Loucy (cell line): ENCODE results near the gene TBC1D2.

Source experiments
- H2AFZ ChIP-seq: fragments of 200-600 bp; sonication (generic); 2 replicates; pipeline ENCODE4 v1.6.0; 2016; ENCODE audit warnings: antibody characterized with exemption, mild to moderate bottlenecking, low read length, moderate library complexity
- H3F3A ChIP-seq: fragments of 200-600 bp; 2 replicates; pipeline ENCODE4 v1.6.0; 2016; ENCODE audit warnings: antibody characterized with exemption, low read depth, mild to moderate bottlenecking
- H3K27me3 ChIP-seq: fragments of 200-600 bp; sonication (generic); 2 replicates; pipeline ENCODE4 v1.6.1; 2014; ENCODE audit warnings: low read length, mild to moderate bottlenecking; ENCODE audit not compliant: insufficient read depth, poor library complexity, severe bottlenecking
- H3K36me3 ChIP-seq: fragments of 200-600 bp; sonication (generic); 2 replicates; pipeline ENCODE4 v1.6.1; 2016; ENCODE audit warnings: low read length; ENCODE audit not compliant: insufficient read depth
- H3K4me1 ChIP-seq: fragments of 200-600 bp; sonication (generic); 2 replicates; pipeline ENCODE4 v1.5.1; 2014; ENCODE audit warnings: low read length, mild to moderate bottlenecking; ENCODE audit not compliant: insufficient read depth, poor library complexity, severe bottlenecking
- H3K4me2 ChIP-seq: fragments of 200-600 bp; sonication (generic); 2 replicates; pipeline ENCODE4 v1.6.0; 2014; ENCODE audit warnings: antibody characterized with exemption, low read length, low read depth, mild to moderate bottlenecking; ENCODE audit not compliant: poor library complexity, severe bottlenecking
- H3K4me3 ChIP-seq: fragments of 200-600 bp; sonication (generic); 2 replicates; pipeline ENCODE4 v1.5.1; 2014; ENCODE audit warnings: low read length, mild to moderate bottlenecking, mixed read lengths; ENCODE audit not compliant: poor library complexity, severe bottlenecking
- H3K79me2 ChIP-seq: fragments of 200-600 bp; sonication (generic); 2 replicates; pipeline ENCODE4 v1.6.1; 2014; ENCODE audit warnings: low read length; ENCODE audit not compliant: insufficient read depth
- H3K9ac ChIP-seq: fragments of 200-600 bp; sonication (generic); 2 replicates; pipeline ENCODE4 v1.6.0; 2014; ENCODE audit warnings: mild to moderate bottlenecking, low read depth, low read length, moderate library complexity; ENCODE audit not compliant: poor library complexity, severe bottlenecking
- H3K9me2 ChIP-seq: fragments of 200-600 bp; sonication (generic); replicated peaks from 2 replicates; pipeline ENCODE4 v1.6.1; 2016; ENCODE audit warnings: low read depth, low read length, mixed read lengths
- H3K9me3 ChIP-seq: fragments of 200-600 bp; sonication (generic); 2 replicates; pipeline ENCODE4 v1.6.1; 2014; ENCODE audit warnings: mild to moderate bottlenecking, antibody characterized with exemption, low read length, low read depth; ENCODE audit not compliant: insufficient read depth
- H4K20me1 ChIP-seq: fragments of 200-600 bp; sonication (generic); 2 replicates; pipeline ENCODE4 v1.6.0; 2014; ENCODE audit warnings: antibody characterized with exemption, low read length, mild to moderate bottlenecking; ENCODE audit not compliant: insufficient read depth, poor library complexity, severe bottlenecking
- EZH2phosphoT487 ChIP-seq: fragments of 200-600 bp; IDR thresholded peaks from 2 replicates; pipeline ENCODE4 v1.6.1; 2018; ENCODE audit warnings: antibody characterized with exemption, mild to moderate bottlenecking, moderate library complexity, borderline replicate concordance
- TF ChIP-seq, protein P1 (sequence below): fragments of 200-600 bp; sonication (generic); conservative IDR thresholded peaks from 2 replicates; pipeline ENCODE4 v1.5.1; 2014; ENCODE audit warnings: mild to moderate bottlenecking, antibody characterized with exemption, low read length

TBC1D2 gene

DNA sequence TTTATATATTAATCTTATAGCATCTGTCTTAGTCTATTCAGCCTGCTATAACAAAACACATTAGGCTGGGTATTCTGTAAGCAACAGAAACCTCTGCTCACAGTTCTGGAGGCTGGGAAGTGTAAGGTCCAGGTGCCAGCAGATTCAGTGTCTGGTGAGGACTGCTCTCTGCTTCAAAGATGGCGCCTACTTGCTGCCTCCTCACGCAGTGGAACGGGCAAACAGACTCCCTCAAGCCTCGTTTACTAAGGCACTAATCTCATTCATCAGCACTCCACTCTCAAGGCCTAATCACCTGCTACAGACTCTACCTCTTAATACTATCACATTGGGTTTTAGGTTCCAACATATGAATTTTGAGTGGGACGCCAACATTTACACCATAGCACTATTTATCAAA, 5.2 kb upstream of the TBC1D2 start:
- H3K9ac ChIP-seq, result no peak overlapping the region
- no peaks in the 10 kb centered on the region for H3K9me2 ChIP-seq
- no peaks in the 10 kb centered on the region for H3F3A ChIP-seq
- no peak overlapping the region for H2AFZ ChIP-seq
- no peaks in the 10 kb centered on the region for H3K9me3 ChIP-seq
- H3K4me2 ChIP-seq, result no peak overlapping the region
- H3K4me3 ChIP-seq, result no peak overlapping the region
- no peak for TF ChIP-seq EZH2phosphoT487
- TF ChIP-seq, protein P1, sequence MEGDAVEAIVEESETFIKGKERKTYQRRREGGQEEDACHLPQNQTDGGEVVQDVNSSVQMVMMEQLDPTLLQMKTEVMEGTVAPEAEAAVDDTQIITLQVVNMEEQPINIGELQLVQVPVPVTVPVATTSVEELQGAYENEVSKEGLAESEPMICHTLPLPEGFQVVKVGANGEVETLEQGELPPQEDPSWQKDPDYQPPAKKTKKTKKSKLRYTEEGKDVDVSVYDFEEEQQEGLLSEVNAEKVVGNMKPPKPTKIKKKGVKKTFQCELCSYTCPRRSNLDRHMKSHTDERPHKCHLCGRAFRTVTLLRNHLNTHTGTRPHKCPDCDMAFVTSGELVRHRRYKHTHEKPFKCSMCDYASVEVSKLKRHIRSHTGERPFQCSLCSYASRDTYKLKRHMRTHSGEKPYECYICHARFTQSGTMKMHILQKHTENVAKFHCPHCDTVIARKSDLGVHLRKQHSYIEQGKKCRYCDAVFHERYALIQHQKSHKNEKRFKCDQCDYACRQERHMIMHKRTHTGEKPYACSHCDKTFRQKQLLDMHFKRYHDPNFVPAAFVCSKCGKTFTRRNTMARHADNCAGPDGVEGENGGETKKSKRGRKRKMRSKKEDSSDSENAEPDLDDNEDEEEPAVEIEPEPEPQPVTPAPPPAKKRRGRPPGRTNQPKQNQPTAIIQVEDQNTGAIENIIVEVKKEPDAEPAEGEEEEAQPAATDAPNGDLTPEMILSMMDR, result no peak
- no peaks in the 10 kb centered on the region for H3K79me2 ChIP-seq
- no peaks in the 10 kb centered on the region for H3K4me1 ChIP-seq
- no peaks in the 10 kb centered on the region for H3K27me3 ChIP-seq
- H3K36me3 ChIP-seq, result no peaks in the 10 kb centered on the region
- H4K20me1 ChIP-seq, result no peaks in the 10 kb centered on the region

DNA sequence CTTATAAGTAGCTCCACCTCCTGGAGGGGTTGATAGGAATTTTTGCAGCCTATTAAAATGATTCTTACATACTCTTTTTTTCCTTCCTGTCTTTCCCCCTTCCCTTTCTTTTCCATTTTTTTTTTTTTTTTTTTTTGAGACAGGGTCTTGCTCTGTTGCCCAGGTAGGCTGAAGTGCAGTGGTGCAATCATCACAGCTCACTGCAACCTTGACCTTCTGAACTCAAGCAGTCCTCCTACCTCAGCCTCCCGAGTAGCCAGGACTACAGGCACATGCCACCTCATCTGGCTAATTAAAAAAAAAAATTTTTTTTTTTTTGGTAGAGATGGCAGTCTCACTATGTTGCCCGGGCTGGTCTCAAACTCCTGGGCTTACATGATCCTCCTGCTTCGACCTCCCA, 4.3 kb upstream of the TBC1D2 start:
- Histone ChIP-seq H3K9me2 (no peaks in the 10 kb centered on the region), H3K9ac (no peak overlapping the region), H3K9me3 (no peaks in the 10 kb centered on the region), H3K4me2 (no peak overlapping the region), H3K4me1 (peaks cover 4% of the 10 kb centered on the region), H3K79me2 (no peaks in the 10 kb centered on the region), H3F3A (no peaks in the 10 kb centered on the region), H4K20me1 (no peaks in the 10 kb centered on the region), H3K27me3 (no peaks in the 10 kb centered on the region), H2AFZ (no peak overlapping the region), H3K36me3 (no peaks in the 10 kb centered on the region), H3K4me3 (no peak overlapping the region)
- TF ChIP-seq, protein P1, result 0 out of 2 replicates have a peak, but pooled peaks have one; percentile 21
- TF ChIP-seq EZH2phosphoT487, result no peak

DNA sequence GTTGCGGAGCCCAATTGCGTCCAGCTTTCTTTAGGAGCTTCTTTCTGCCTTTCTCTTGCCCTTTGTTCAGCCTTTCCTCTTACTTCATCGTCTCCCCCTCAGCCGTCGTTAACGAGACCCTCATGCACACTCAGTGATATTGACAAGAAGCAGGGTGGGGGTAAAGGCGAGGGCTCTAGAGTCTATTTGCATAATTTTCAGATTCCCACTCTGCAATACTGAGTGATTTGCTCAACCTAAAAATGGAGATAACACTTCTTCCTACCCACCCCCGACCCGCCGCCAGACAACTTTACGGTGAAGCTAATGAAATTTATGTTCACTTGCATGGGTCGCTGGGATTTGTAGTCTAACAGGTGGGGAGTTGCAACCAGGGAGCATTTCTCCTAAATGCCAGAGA, 1.3 kb upstream of the TBC1D2 start:
- H3K9me2 ChIP-seq, result no peaks in the 10 kb centered on the region
- no peaks in the 10 kb centered on the region for H3K27me3 ChIP-seq
- H3F3A ChIP-seq, result no peaks in the 10 kb centered on the region
- peaks cover 6% of the 10 kb centered on the region for H3K4me1 ChIP-seq
- H3K36me3 ChIP-seq, result no peaks in the 10 kb centered on the region
- H2AFZ ChIP-seq, result peak overlapping the region; percentile 98
- no peaks in the 10 kb centered on the region for H4K20me1 ChIP-seq
- H3K4me2 ChIP-seq, result peak overlapping the region; percentile 83
- no peaks in the 10 kb centered on the region for H3K79me2 ChIP-seq
- TF ChIP-seq EZH2phosphoT487, result no peak
- TF ChIP-seq, protein P1, result no peak
- peak overlapping the region; percentile 82 for H3K4me3 ChIP-seq
- H3K9ac ChIP-seq, result peak overlapping the region; percentile 86
- H3K9me3 ChIP-seq, result no peaks in the 10 kb centered on the region
